Stimulated activated CD8-positive, alpha-beta memory T cell treated with anti-CD3 and anti-CD28 coated beads, Interleukin-15, amount 100 ng/mL, for 1 hour (primary cell): ENCODE data around the gene CDYL2.
"Not testable (repeated sequence)": the region's sequence is repeated elsewhere in the genome, so short reads cannot be mapped to it uniquely, and the experiment has no call there.

Source experiments
- DNase-seq: peaks from one replicate; pipeline ENCODE4 v3.0.0-alpha.2; 2020; ENCODE audit warnings: low read depth

CDYL2 gene

DNA sequence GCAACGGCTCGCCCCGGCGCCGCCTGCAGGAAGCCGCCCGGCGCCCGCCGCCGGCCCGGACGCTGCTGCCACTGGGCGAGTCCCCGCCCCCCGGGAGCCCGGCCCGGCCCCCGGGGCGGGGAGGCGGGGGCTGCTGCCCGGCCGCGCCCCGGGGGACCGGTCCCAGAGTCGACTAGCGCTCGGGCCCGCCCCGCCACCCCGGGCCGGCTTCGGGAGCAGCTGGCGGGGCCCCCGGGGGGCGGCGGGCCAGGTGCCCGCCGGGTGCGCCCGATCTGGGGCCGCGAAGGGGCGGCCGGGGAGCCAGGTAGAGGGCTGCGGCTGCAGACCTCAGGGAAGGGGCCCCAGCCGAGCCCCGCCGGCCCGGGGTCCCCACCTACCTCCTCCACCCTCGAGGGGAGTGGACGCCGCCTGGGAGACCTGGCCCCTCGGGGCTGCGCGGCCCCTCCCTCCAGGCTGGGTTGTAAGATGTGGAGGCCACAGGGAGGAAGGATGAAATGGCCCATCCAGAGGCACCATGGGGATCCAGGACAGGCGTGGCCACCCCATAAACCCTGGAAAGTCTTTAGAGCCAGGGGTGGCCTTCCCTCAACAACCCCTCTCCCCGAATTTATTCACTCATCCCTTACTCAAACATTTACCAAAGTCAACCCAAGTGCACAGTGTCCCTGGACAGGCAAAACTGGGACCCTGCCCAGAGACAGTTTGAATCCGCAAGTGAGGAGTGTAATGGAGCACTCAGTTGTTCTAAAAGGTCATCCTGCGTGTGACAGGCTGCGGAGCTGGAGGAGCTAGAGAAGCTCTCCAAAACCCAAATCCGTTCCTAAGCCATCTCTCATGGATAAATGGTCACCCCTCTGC lies at the start of gene CDYL2:
TSS of gene CDYL2 (minus strand) at position 73 of the 858 bp plus-strand sequence. CDS start 425 bp downstream, outside the sequence.
- DNase-seq, result no peak

- no peak for DNase-seq
Observed at GRCh38 chr16:80852261-80852872, 48.0 kb upstream of the CDYL2 start.

DNA sequence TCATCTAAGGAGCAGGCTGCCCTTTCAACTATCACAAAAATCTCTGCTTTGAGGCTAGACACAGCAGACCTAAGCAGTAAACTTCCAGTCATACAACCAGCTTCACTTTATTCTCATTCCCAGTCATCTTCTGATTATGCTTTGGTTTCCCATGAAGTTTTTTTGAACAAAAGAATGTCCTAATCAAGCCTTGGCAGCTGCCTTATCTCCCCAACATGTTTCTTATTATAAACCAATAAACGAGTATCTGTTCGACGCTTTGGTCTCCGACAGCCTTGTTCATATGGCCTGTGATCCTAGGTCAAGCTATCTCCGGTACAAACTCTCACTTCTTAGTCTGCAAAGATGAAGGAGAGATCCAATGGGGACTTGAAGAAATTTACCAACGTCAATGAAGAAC lies 47.4 kb upstream of the CDYL2 start:
- no peak for DNase-seq

- no peak for DNase-seq
Observed at GRCh38 chr16:80850757-80851156, 46.4 kb upstream of the CDYL2 start.

GRCh38 chr16:80848862-80849261 lies 44.5 kb upstream of the CDYL2 start:
- no peak for DNase-seq

- no peak for DNase-seq
Observed at GRCh38 chr16:80846680-80847079, 42.3 kb upstream of the CDYL2 start.

DNA sequence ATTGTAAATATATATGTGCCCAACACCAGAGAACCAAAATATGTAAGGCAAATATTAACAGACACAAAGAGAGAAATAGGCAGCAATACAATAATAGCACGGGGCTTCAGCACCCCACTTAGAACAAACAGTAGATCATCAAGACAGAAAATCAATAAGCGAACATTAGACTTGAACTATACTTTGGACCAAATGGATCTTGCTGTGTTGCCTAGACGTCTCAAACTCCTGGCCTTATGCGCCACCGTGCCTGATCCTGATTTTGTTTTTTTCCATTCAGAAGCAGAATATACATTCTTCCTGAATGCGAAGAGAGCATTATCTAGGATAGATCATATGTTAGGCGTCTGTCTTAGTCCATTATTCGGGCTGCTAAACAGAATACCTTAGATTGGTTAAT lies 41.9 kb upstream of the CDYL2 start:
- no peak for DNase-seq

DNA sequence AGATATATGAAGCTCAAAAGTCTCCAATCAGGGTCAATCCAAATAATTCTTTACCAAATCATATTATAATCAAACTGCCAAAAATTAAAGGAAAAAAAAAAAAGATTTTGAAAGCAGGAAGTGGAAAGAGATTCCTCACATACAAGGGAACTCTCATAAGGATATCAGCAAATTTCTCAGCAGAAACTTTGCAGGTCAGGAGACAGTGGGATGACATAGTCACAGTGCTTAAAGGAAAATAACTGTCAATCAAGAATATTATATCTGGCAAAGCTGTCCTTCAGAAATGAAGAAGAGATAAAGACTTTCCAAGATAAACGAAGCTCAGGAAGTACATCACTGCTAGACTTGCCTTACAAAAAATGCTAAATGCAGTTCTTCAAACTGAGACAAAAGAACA lies 40.0 kb upstream of the CDYL2 start:
- DNase-seq, result no peak

- no peak for DNase-seq
Observed at GRCh38 chr16:80841231-80841630, 36.8 kb upstream of the CDYL2 start.

GRCh38 chr16:80837533-80838147 lies 33.2 kb upstream of the CDYL2 start:
- DNase-seq, result no peak

DNA sequence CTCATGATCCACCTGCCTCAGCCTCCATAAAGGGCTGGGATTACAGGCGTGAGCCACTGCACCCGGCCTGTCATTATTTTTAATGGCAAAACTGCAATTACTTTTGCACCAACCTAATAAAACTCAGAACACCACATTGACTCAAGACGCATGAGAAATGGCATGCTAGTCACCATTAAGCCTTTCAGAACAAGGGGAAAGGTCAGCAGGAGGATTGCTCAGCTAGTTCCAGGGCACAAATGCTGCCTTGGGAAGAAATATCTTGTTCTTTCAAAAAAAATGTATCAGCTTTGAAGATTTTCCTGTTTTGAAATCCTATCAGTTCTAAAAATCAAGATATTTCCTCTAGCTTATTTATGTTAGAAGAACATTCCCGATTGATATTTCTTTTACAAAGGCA lies 32.4 kb upstream of the CDYL2 start:
- no peak for DNase-seq

DNA sequence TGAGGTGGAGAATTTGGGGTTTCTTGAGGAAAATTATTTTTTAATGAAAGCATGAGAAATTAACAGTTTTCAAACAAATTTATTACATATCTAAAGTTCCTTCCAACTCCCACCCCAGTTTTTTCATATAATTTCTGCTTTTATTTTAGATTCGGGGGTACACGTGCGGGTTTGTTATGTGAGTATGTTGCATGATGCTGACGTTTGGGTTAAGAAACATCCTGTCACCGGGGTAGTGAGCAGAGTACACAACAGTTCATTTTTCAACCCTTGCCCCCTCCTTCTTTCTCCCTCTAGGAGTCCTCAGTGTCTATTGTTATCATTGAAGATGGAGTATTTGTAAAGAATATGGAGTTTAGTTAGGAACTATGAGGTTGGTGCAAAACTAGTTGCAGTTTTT lies 31.8 kb upstream of the CDYL2 start:
- DNase-seq, result no peak

GRCh38 chr16:80831039-80831438 lies 26.6 kb upstream of the CDYL2 start:
- no peak for DNase-seq

DNA sequence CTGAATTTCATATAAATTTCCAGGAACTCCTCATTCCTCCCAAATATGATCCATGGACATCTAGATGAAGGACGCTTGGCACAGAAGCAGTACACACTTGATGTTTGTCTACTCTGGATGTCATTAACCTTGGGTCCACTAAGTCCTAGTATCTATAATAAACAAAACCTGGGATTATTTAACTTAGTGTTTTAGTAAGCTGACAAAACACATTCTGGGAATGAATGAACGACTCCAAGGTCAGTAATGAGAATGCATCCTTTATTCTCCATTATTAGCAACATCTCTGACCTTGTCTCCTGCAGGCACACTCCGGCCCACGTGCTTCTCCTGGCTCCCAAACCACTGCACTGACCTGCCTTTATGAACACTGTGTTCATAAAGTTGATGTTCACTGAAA lies 24.1 kb upstream of the CDYL2 start:
- no peak for DNase-seq

DNA sequence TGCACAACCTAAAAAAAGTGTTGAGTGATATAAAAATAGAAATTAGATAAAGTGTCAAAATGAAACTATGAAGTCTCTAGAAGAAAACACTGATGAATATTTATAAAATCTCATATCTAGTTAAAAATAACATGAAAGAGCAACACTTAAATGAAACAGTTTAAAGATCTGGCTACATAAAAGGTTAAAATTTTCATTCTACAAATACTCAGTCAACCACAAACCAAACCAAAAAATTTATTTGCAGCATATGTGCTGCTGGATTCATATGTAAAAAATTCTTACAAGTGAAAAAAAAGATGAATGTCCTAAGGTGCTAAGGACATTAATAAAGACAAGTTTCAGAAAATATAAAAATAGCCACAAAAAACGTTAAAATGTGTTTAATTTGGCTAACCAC lies 22.6 kb upstream of the CDYL2 start:
- no peak for DNase-seq

DNA sequence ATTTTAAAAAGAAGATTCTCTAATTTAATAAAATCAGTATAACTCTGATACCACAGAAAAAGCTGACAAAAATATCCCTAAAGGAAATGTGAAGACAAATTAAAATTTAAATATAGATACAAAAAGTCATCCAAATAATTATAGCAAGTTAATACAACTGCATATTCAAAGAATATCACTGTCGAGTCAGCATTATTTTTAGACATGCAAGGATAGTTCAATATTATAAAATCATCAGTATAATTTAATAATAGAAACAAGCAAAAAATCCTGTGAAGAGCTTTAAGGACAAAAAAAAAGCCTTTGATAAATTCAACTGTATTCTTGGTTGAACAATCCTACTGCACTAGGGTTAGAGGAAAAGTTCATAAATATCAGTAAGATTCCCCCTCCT lies 21.0 kb upstream of the CDYL2 start:
- DNase-seq, result no peak

DNA sequence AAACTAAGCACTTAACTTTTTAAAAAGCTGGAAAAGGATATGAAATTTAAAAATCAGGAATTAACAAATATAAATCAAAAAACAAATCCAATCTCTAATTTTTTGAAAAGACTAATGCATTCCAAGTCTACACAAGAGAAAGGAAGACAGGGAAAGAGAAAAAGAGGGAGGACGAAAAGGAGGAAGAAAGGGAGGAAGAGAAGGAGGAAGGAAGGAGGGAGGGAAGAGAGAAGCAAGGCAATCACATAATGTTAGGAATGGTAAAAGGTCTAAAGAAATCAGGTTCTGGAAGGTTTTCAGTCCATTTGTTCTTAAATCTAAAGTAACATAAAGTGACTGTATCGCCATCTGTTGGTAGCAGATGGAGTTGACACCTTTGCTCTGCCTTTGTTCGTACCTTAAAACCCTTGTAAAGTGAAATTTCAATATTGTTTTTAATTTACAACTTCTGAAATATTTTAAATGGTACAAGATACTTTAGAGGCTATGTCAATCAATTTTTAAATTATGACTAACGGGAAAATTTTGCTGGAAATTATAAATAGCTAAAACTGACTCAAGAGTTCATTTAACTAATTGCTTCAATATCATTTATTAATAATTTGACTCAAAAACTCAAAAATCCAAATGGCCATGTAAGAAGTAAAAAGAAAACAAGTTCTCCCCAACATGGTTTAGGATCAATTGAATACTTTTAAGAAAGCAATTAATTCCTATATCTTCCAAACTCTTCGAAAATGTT lies 20.4 kb upstream of the CDYL2 start:
- no peak for DNase-seq

GRCh38 chr16:80819988-80820387 lies 15.6 kb upstream of the CDYL2 start:
- no peak for DNase-seq

DNA sequence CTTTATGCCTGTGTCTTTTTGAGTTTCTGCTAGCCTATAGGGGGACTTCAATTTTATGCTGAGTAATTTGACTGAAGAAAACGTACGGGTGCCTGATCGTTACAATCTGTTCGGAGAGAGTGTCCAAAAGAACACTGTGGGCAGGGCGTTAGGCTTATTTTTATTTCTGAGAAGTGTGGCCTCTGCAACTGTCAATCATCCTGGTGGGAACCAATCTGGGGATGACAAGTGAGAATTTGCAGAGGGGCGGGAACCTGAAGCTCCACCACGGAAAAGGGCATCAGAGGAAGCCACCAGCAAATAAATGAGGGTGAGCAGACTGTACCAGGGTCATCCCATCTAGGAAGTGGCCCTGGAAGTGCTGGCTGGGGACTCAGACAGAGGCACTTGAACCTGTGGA lies 12.0 kb upstream of the CDYL2 start:
- no peak for DNase-seq

- not testable (repeated sequence) for DNase-seq
Observed at GRCh38 chr16:80815278-80815677, 10.9 kb upstream of the CDYL2 start.

- DNase-seq, result no peak
Observed at GRCh38 chr16:80812593-80812992, 8.2 kb upstream of the CDYL2 start.

- no peak for DNase-seq
Observed at GRCh38 chr16:80809366-80809765, 5.0 kb upstream of the CDYL2 start.

DNA sequence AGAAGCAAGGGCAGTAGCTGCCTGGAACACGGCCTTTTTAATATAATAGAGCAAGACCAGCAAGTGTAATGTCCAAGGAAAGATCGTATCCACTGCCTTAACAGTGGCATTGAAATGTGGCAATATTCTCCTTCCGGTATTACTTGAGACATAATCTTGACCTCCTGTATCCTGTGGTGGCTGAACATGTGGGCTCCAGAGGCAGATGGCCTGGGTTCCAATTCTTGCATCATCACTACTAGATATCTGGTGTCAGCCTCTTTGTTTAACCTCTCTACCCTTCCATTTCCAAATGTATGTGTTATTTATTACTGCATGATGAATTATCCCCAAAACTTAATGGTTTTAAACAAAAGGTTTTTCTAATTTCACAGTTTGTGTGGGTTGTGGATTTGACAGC lies 3.5 kb upstream of the CDYL2 start:
- DNase-seq, result no peak
